GM12878 (cell line): Measurements from ENCODE around the gene CTSH. TPM values are rescaled to one million over a fixed set of nuclear protein-coding genes. Genes with fewer than 3 reads are reported as not detected.
A peak's percentile ranks its signal among the peaks of the same experiment; 100 is the strongest.

Experiments used
- ATAC-seq: fragments of 200-7000 bp; cut with Tn5 transposase; 3 replicates; pipeline ENCODE4 v1.9.1; 2020; ENCODE audit warnings: mild to moderate bottlenecking, moderate library complexity
- BruUV-seq: library from RNA; stranded (reverse); fragments of 400-500 nt; replicated peaks from 2 replicates; lab custom pipeline; 2021; lab: Mats Ljungman, UMichigan
- CTCF ChIA-PET: fragments of 300-600 bp; sonication (Branson Sonifier 250); formaldehyde crosslinking; extraction: SDS; loops from one replicate; lab custom pipeline; 2021; ENCODE audit warnings: inconsistent platforms; lab: Yijun Ruan, JAX
- POLR2A ChIA-PET: fragments of 350-600 bp; formaldehyde crosslinking; extraction: SDS; loops from one replicate; lab custom pipeline; 2021; ENCODE audit warnings: inconsistent platforms; lab: Charles Lee
- RAD21 ChIA-PET: fragments of 300-600 bp; sonication (Branson Sonifier 250); formaldehyde crosslinking; loops from one replicate; lab custom pipeline; 2023; ENCODE audit warnings: antibody characterized with exemption; ENCODE audit not compliant: unreplicated experiment; lab: Charles Lee
- SMC1A ChIA-PET: fragments of 300-600 bp; sonication (Branson Sonifier 250); formaldehyde crosslinking; loops from one replicate; lab custom pipeline; 2023; ENCODE audit not compliant: unreplicated experiment, uncharacterized antibody; lab: Charles Lee
- DNase-seq: peaks from one replicate; pipeline ENCODE4 v3.0.0-alpha.2; 2011; ENCODE audit warnings: low read depth, low spot score
- FAIRE-seq: peaks from 3 replicates; lab custom pipeline; 2011; peaks lifted over from hg19 to GRCh38; lab: Jason Lieb, UNC
- H2AFZ ChIP-seq: 2 replicates; pipeline ENCODE4 v1.6.0; 2011; ENCODE audit warnings: low read depth, low read length, control low read depth; ENCODE audit not compliant: control insufficient read depth
- H3K27ac ChIP-seq: 2 replicates; pipeline ENCODE4 v1.5.1; 2011; ENCODE audit warnings: control low read depth; ENCODE audit not compliant: control insufficient read depth, insufficient read depth
- H3K27me3 ChIP-seq, 2 experiments: replicated peaks in 1 of 2; 2 replicates each; pipeline versions ENCODE4 v1.6.0 to v1.6.1; 2011; ENCODE audit warnings: low read length in 1 of 2; ENCODE audit not compliant: control insufficient read depth in 2 of 2, insufficient read depth in 2 of 2
- H3K36me3 ChIP-seq, 2 experiments: 2 replicates each; pipeline ENCODE4 v1.5.1; 2011; ENCODE audit warnings: low read length in 1 of 2; ENCODE audit not compliant: control insufficient read depth in 2 of 2, insufficient read depth in 2 of 2
- H3K4me1 ChIP-seq: 2 replicates; pipeline ENCODE4 v1.6.1; 2011; ENCODE audit warnings: mild to moderate bottlenecking, low read length, moderate library complexity, mixed read lengths; ENCODE audit not compliant: control insufficient read depth, insufficient read depth
- H3K4me2 ChIP-seq: 2 replicates; pipeline ENCODE4 v1.6.0; 2011; ENCODE audit warnings: control low read depth; ENCODE audit not compliant: control insufficient read depth, insufficient read depth
- H3K4me3 ChIP-seq: fragments of 200-600 bp; sonication (generic); 2 replicates; pipeline ENCODE4 v1.5.1; 2016
- H3K79me2 ChIP-seq: 2 replicates; pipeline ENCODE4 v1.6.0; 2011; ENCODE audit warnings: low read length; ENCODE audit not compliant: control insufficient read depth, insufficient read depth
- H3K9ac ChIP-seq: 2 replicates; pipeline ENCODE4 v1.8.0; 2011; ENCODE audit warnings: low read length, control low read depth, mixed read lengths; ENCODE audit not compliant: control insufficient read depth, insufficient read depth
- H3K9me3 ChIP-seq: replicated peaks from 3 replicates; pipeline ENCODE4 v1.5.1; 2011; ENCODE audit warnings: mild to moderate bottlenecking, low read length; ENCODE audit not compliant: control insufficient read depth, insufficient read depth
- H4K20me1 ChIP-seq: 2 replicates; pipeline ENCODE4 v1.6.0; 2011; ENCODE audit not compliant: control insufficient read depth, insufficient read depth
- BRCA1 ChIP-seq: IDR thresholded peaks from 2 replicates; pipeline ENCODE4 v1.6.1; 2011; ENCODE audit warnings: low read depth, low read length, improper control_type of control experiment
- CHD2 ChIP-seq: IDR thresholded peaks from 2 replicates; pipeline ENCODE4 v1.6.1; 2011; ENCODE audit warnings: low read depth, low read length, improper control_type of control experiment, borderline replicate concordance
- CREB1 ChIP-seq: IDR thresholded peaks from 2 replicates; pipeline ENCODE4 v1.6.1; 2012; ENCODE audit warnings: low read depth, mild to moderate bottlenecking, inconsistent platforms
- CREM ChIP-seq: IDR thresholded peaks from 2 replicates; pipeline ENCODE4 v1.6.1; 2014; ENCODE audit warnings: antibody characterized with exemption, low read depth
- EED ChIP-seq: sonication (generic); IDR thresholded peaks from 2 replicates; pipeline ENCODE4 v1.6.1; 2016; ENCODE audit warnings: antibody characterized with exemption, low read depth
- ETV6 ChIP-seq, 2 experiments: fragments of 450-650 bp in 1 of 2; IDR thresholded peaks in 1 of 2; conservative IDR thresholded peaks in 1 of 2; 2 replicates each; pipeline ENCODE4 v1.6.1; 2014; ENCODE audit warnings: antibody characterized with exemption in 1 of 2, borderline replicate concordance in 1 of 2, low read depth in 1 of 2, mild to moderate bottlenecking in 1 of 2, moderate library complexity in 1 of 2
- LARP7 ChIP-seq: fragments of 450-650 bp; IDR thresholded peaks from 2 replicates; pipeline ENCODE4 v1.6.1; 2017; ENCODE audit warnings: mild to moderate bottlenecking
- MXI1 ChIP-seq: fragments of 150-350 bp; IDR thresholded peaks from 2 replicates; pipeline ENCODE4 v1.6.1; 2011; ENCODE audit warnings: low read depth, mild to moderate bottlenecking, inconsistent platforms, low read length, improper control_type of control experiment
- NFYB ChIP-seq: IDR thresholded peaks from 2 replicates; pipeline ENCODE4 v1.6.1; 2011; ENCODE audit warnings: low read depth, mild to moderate bottlenecking, low read length, improper control_type of control experiment, moderate library complexity; ENCODE audit not compliant: insufficient read depth
- NR2C2 ChIP-seq: IDR thresholded peaks from 2 replicates; pipeline ENCODE4 v1.6.1; 2011; ENCODE audit warnings: borderline replicate concordance, low read depth; ENCODE audit not compliant: control insufficient read depth, insufficient read length
- NR2F1 ChIP-seq: fragments of 450-650 bp; conservative IDR thresholded peaks from 2 replicates; pipeline ENCODE4 v1.6.1; 2017; ENCODE audit warnings: mild to moderate bottlenecking
- POLR2A ChIP-seq: IDR thresholded peaks from 2 replicates; pipeline ENCODE4 v1.6.1; 2011; ENCODE audit warnings: low read depth, mild to moderate bottlenecking, low read length
- POU2F2 ChIP-seq: IDR thresholded peaks from 3 replicates; pipeline ENCODE4 v1.6.1; 2011; ENCODE audit warnings: low read depth, mild to moderate bottlenecking, low read length, borderline replicate concordance
- RELA ChIP-seq: fragments of 450-650 bp; IDR thresholded peaks from 2 replicates; pipeline ENCODE4 v1.8.0; 2014; ENCODE audit warnings: borderline replicate concordance; ENCODE audit not compliant: partially characterized antibody
- RUNX3 ChIP-seq: IDR thresholded peaks from 2 replicates; pipeline ENCODE4 v1.6.1; 2012; ENCODE audit warnings: low read length, inconsistent platforms
- SMAD5 ChIP-seq: IDR thresholded peaks from 2 replicates; pipeline ENCODE4 v1.6.1; 2016; ENCODE audit warnings: antibody characterized with exemption, low read depth
- SMC3 ChIP-seq: IDR thresholded peaks from 2 replicates; pipeline ENCODE4 v1.6.1; 2011; ENCODE audit warnings: low read length, improper control_type of control experiment, borderline replicate concordance
- ZNF622 ChIP-seq: fragments of 450-650 bp; IDR thresholded peaks from 2 replicates; pipeline ENCODE4 v1.6.1; 2017; ENCODE audit warnings: mild to moderate bottlenecking, inconsistent platforms
- WGBS: methylation state at CpG from one replicate; pipeline ENCODE4 v1.1.6; 2016; ENCODE audit warnings: low lambda C conversion rate; ENCODE audit not compliant: insufficient replicate concordance, insufficient coverage; ENCODE audit errors: missing lambda C conversion rate; 5-methylcytosine and 5-hydroxymethylcytosine counted together
- in situ Hi-C: fragments of 300-500 bp; cut with MboI; formaldehyde crosslinking; loops from 9 replicates; pipeline ENCODE4 v1.14.3; 2018; ENCODE audit warnings: mixed read lengths
- intact Hi-C: fragments of 100-400 bp; cut with micrococcal nuclease; formaldehyde crosslinking; loops from one replicate; pipeline ENCODE4 v1.14.2; 2022; ENCODE audit not compliant: unreplicated experiment
- polyA plus RNA-seq, 11 experiments: library from polyadenylated mRNA; depleted of rRNA in 4 of 11; unstranded in 6 of 11; stranded (reverse) in 5 of 11; fragments of >200 nt; fragmentation: Nextera tagmentation in 4 of 11; fragmentation: Illumina TruSeq in 1 of 11; extraction: Ambion mirVana in 4 of 11; extraction: Trizol in 1 of 11; gene quantifications; 1 replicate in 1 of 11; 2 replicates in 10 of 11; pipeline versions ENCODE4 v1.2.1 to v1.2.3, GENCODE V29; 2011 to 2016; ENCODE audit warnings: inconsistent platforms in 2 of 11, missing spikeins in 2 of 11, low read depth in 1 of 11
- total RNA-seq, 4 experiments: library from RNA; depleted of rRNA in 3 of 4; stranded (reverse); fragments of >200 nt in 3 of 4; fragmentation: Illumina TruSeq in 1 of 4; extraction: Trizol in 1 of 4; gene quantifications; 2 replicates each; pipeline versions ENCODE4 v1.2.1 to v1.2.3, GENCODE V29; 2013 to 2021
- TF ChIP-seq, protein P1 (sequence below): fragments of 450-650 bp; conservative IDR thresholded peaks from 2 replicates; pipeline ENCODE4 v1.6.1; 2017; ENCODE audit warnings: mild to moderate bottlenecking, moderate library complexity
- TF ChIP-seq, protein P2 (sequence below), 3 experiments: IDR thresholded peaks in 2 of 3; conservative IDR thresholded peaks in 1 of 3; 2 replicates each; pipeline ENCODE4 v1.5.1; 2011; ENCODE audit warnings: low read depth in 3 of 3, low read length in 3 of 3, mild to moderate bottlenecking in 3 of 3, control low read depth in 2 of 3, moderate library complexity in 2 of 3, inconsistent platforms in 1 of 3, mixed read lengths in 1 of 3; ENCODE audit not compliant: control insufficient read depth in 2 of 3, insufficient read depth in 1 of 3; ENCODE audit errors: extremely low read depth in 1 of 3

Gene CTSH
- total and polyA plus RNA-seq, 10 of the 15 experiments (the other 5 are each of a cell fraction or from before 2014, with no cell fraction given) = 30.2 to 1,212 (median 519) TPM

DNA sequence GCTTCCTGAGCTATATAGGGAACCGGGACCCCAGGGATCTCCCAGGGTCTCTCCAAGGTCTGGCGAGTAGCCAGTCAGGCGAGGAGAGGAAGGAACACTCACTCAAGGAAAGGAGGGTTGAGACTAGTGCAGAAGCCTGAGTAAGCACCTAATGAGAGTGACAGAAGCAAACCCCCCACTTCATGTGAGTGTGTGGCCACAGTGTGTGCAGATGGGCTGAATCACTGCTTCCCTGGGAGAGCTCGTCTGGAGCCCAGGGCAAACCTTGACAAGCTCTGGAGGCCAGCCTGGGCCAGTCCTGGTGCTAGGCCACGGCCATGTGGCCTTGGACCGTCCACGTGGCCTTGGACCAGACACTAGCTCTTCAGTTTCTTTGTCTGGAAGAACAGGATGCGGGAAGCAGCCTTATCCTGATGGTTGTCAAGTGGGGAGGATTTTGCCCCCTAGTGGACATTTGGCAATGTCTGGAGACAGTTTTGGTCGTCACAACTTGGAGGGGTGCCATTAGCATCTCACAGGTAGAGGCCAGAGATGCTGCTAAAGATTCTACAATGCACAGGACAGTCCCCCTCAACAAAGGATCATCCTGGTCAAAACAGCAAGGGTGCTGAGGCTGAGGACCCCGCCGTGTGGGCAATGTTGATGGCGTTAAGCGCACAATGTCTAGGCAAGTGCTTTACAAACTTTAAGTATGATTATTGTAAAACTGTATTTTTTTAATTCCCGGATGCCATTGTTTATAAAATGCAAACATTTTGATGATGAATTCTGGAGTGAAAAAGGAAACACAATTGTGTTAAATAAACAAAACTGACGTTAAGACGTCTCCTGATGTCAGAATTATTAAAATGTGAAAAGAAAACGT, 34.8 kb upstream of the CTSH start:
- WGBS = 16% methylated on average over 17 of the region's 17 CpGs
- TF ChIP-seq NR2F1 = no peak
- TF ChIP-seq, protein P1, sequence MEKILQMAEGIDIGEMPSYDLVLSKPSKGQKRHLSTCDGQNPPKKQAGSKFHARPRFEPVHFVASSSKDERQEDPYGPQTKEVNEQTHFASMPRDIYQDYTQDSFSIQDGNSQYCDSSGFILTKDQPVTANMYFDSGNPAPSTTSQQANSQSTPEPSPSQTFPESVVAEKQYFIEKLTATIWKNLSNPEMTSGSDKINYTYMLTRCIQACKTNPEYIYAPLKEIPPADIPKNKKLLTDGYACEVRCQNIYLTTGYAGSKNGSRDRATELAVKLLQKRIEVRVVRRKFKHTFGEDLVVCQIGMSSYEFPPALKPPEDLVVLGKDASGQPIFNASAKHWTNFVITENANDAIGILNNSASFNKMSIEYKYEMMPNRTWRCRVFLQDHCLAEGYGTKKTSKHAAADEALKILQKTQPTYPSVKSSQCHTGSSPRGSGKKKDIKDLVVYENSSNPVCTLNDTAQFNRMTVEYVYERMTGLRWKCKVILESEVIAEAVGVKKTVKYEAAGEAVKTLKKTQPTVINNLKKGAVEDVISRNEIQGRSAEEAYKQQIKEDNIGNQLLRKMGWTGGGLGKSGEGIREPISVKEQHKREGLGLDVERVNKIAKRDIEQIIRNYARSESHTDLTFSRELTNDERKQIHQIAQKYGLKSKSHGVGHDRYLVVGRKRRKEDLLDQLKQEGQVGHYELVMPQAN = 0 out of 2 replicates have a peak, but pooled peaks have one; percentile 29
- TF ChIP-seq SMAD5 = no peak
- peak; percentile 62; the same call in 1 of the 2 replicates for TF ChIP-seq CREB1
- peak; percentile 19 for TF ChIP-seq RELA
- TF ChIP-seq CHD2 = no peak
- TF ChIP-seq EED = peak; percentile 80
- peak; percentile 63 for TF ChIP-seq MXI1
- no peak for TF ChIP-seq POLR2A
- TF ChIP-seq ETV6 (conservative IDR thresholded peaks at IDR 0.05 in 1 of 2, IDR thresholded peaks at IDR 0.05 in 1 of 2; ENCODE audit: borderline replicate concordance in 1 of 2, low read depth in 1 of 2) = no peak
- no peak for TF ChIP-seq ZNF622
- TF ChIP-seq CREM = 0 out of 2 replicates have a peak, but pooled peaks have one; percentile 38
- no peak for TF ChIP-seq BRCA1
- no peak for TF ChIP-seq NR2C2
- TF ChIP-seq RUNX3 = peak; percentile 32; the same call in 1 of the 2 replicates
- TF ChIP-seq NFYB = no peak
- TF ChIP-seq LARP7 = peak; percentile 61
- TF ChIP-seq, protein P2, sequence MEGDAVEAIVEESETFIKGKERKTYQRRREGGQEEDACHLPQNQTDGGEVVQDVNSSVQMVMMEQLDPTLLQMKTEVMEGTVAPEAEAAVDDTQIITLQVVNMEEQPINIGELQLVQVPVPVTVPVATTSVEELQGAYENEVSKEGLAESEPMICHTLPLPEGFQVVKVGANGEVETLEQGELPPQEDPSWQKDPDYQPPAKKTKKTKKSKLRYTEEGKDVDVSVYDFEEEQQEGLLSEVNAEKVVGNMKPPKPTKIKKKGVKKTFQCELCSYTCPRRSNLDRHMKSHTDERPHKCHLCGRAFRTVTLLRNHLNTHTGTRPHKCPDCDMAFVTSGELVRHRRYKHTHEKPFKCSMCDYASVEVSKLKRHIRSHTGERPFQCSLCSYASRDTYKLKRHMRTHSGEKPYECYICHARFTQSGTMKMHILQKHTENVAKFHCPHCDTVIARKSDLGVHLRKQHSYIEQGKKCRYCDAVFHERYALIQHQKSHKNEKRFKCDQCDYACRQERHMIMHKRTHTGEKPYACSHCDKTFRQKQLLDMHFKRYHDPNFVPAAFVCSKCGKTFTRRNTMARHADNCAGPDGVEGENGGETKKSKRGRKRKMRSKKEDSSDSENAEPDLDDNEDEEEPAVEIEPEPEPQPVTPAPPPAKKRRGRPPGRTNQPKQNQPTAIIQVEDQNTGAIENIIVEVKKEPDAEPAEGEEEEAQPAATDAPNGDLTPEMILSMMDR (IDR thresholded peaks at IDR 0.05 in 2 of 3, conservative IDR thresholded peaks at IDR 0.05 in 1 of 3; ENCODE audit: control insufficient read depth in 2 of 3, extremely low read depth in 1 of 3, insufficient read depth in 1 of 3, low read depth in 3 of 3, low read length in 3 of 3) = peak; percentile 71 to 87 (median 77)
- TF ChIP-seq POU2F2 = 0 out of 3 replicates have a peak, but pooled peaks have one; percentile 4
- TF ChIP-seq SMC3 = peak; percentile 85

More for the DNA sequence above, 34.8 kb upstream of the CTSH start:
- Histone ChIP-seq H3K79me2 (peaks cover 28% of the 10 kb centered on the region), H3K9ac (peak overlapping the region; percentile 81), H3K9me3 (no peaks in the 10 kb centered on the region; the same call in 2 of the 3 replicates), H3K4me1 (peaks cover 49% of the 10 kb centered on the region), H3K27me3 (no peaks in the 10 kb centered on the region), H2AFZ (peak overlapping the region; percentile 58), H3K4me2 (peak overlapping the region; percentile 85), H3K27ac (peak overlapping the region; percentile 96), H3K4me3 (peak overlapping the region; percentile 69), H3K36me3 (no peaks in the 10 kb centered on the region), H4K20me1 (no peaks in the 10 kb centered on the region)
- ATAC-seq (peak; percentile 45), DNase-seq (peak; percentile 66), FAIRE-seq (peak; percentile 82)
- in situ Hi-C loops (loop anchor here (25.0 kb wide), 1 partner anchor 817 kb away; no protein-coding TSS in a partner anchor), intact Hi-C loops (loop anchor here (2.0 kb wide), 1 partner anchor 25 kb away; no protein-coding TSS in a partner anchor)
- RAD21 ChIA-PET = interaction anchor here (0.6 to 6.5 kb wide), 22 partner anchors 9 to 205 kb away, joined by 3 to 75 read pairs (median 5); partner anchors contain the start of gene CTSH
- no TSS peak for BruUV-seq
- POLR2A ChIA-PET = interaction anchor here (0.6 to 4.3 kb wide), 8 partner anchors 8 to 134 kb away, joined by 3 to 40 read pairs (median 8); partner anchors contain the start of gene CTSH
- SMC1A ChIA-PET = interaction anchor here (0.7 to 8.8 kb wide), 21 partner anchors 9 to 205 kb away, joined by 3 to 91 read pairs (median 5); partner anchors contain the start of gene CTSH
- CTCF ChIA-PET = interaction anchor here (0.6 to 8.9 kb wide), 35 partner anchors 8 to 827 kb away, joined by 3 to 127 read pairs (median 6); partner anchors contain the start of genes CTSH and MORF4L1
